Peyer's patch (tissue), 4 donors: ENCODE data around the gene TNP2. TPM values are rescaled to one million over a fixed set of nuclear protein-coding genes. Genes with fewer than 3 reads are reported as not detected.

Experiments used
- DNase-seq, 3 donors: peaks; one replicate each; pipeline ENCODE4 v3.0.0-alpha.2; 2017 to 2019
- H3K27ac ChIP-seq, 4 donors: fragments of 200-600 bp; sonication (generic); one replicate each; pipeline ENCODE4 v1.5.1; 2016 to 2019
- H3K27me3 ChIP-seq, 2 donors: fragments of 200-600 bp; sonication (generic); one replicate each; pipeline ENCODE4 v1.5.1; 2019
- H3K36me3 ChIP-seq, 3 donors: fragments of 200-600 bp; sonication (generic); one replicate each; pipeline ENCODE4 v1.5.1; 2016 to 2019
- H3K4me1 ChIP-seq, 4 donors: fragments of 200-600 bp; sonication (generic); one replicate each; pipeline ENCODE4 v1.5.1; 2016 to 2019
- H3K4me3 ChIP-seq, 4 donors: fragments of 200-600 bp; sonication (generic); 1 replicate in 3 of 4; 2 replicates in 1 of 4; pipeline ENCODE4 v1.5.1; 2016 to 2019; ENCODE audit warnings: mild to moderate bottlenecking in 1 of 4
- H3K9me3 ChIP-seq, 4 donors: fragments of 200-600 bp; sonication (generic); one replicate each; pipeline ENCODE4 v1.5.1; 2016 to 2019; ENCODE audit warnings: mild to moderate bottlenecking in 1 of 4
- POLR2A ChIP-seq, 2 donors: fragments of 450-650 bp; IDR thresholded peaks; one replicate each; pipeline ENCODE4 v1.5.1; 2017; ENCODE audit warnings: antibody characterized with exemption in 2 of 2, mild to moderate bottlenecking in 2 of 2, moderate library complexity in 2 of 2
- total RNA-seq, 4 donors: library from RNA; depleted of rRNA; stranded (reverse); fragments of >200 nt; gene quantifications; one replicate each; pipeline ENCODE4 v1.1.0, GENCODE V29; 2016
- TF ChIP-seq, protein P1 (sequence below), 6 experiments: fragments of 450-650 bp in 4 of 6; fragments of 200-600 bp in 2 of 6; sonication (generic) in 1 of 6; IDR thresholded peaks; one replicate each; pipeline ENCODE4 v1.5.1; 2017 to 2019; ENCODE audit warnings: antibody characterized with exemption in 6 of 6, mild to moderate bottlenecking in 3 of 6, moderate library complexity in 1 of 6

TNP2 gene
- total RNA-seq, 4 donors from 2014 or later: not detected

DNA sequence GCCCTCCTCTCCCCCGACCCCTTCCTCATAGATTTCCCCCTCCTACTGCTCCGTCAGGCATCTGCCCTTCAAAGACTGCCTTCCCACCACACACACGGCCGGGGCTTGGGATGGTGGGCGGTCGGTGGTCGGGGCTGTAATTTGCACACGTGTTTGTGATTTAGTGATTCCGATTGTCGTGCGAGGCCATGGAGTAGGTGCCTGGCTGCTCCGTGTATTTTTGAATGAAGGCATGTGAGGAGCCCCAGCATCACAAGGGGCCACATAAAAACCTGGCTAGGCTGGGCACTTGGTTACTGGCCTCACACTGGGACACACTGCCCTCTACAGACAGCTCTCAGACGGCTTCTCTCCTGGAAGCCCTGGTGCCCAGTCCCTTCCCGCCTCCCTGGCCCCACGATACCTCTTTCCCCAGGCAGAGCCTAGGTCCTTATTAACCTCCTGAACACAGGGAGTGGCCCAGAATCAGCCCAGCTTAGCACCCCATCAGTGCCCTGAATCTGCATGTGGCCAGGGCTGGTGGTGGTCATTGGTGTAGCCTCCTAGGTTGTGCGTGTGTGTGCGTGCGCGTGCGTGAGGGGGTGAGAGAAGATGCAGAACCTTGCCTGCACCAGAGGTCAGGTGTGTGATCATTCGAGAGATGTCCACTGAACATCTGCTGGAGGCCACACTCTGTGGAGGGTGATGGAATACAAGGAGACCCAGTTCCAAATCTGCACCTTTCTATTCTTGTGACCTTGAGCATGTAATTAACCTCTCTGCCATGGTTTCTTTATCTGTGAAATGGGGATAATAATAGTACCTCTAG is 11.8 kb downstream of the TNP2 start:
- H3K27ac ChIP-seq: peak overlapping the region; percentile 98 to 99 (median 98)
- no peaks in the 10 kb centered on the region for H3K36me3 ChIP-seq
- H3K4me3 ChIP-seq: peak overlapping the region; percentile 83 to 99 (median 97)
- TF ChIP-seq POLR2A (IDR thresholded peaks at IDR 0.05): peak in 1 of 2 donors; percentile 15
- TF ChIP-seq, protein P1, sequence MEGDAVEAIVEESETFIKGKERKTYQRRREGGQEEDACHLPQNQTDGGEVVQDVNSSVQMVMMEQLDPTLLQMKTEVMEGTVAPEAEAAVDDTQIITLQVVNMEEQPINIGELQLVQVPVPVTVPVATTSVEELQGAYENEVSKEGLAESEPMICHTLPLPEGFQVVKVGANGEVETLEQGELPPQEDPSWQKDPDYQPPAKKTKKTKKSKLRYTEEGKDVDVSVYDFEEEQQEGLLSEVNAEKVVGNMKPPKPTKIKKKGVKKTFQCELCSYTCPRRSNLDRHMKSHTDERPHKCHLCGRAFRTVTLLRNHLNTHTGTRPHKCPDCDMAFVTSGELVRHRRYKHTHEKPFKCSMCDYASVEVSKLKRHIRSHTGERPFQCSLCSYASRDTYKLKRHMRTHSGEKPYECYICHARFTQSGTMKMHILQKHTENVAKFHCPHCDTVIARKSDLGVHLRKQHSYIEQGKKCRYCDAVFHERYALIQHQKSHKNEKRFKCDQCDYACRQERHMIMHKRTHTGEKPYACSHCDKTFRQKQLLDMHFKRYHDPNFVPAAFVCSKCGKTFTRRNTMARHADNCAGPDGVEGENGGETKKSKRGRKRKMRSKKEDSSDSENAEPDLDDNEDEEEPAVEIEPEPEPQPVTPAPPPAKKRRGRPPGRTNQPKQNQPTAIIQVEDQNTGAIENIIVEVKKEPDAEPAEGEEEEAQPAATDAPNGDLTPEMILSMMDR (IDR thresholded peaks at IDR 0.05): peak; percentile 36 to 78 (median 70)
- H3K27me3 ChIP-seq: no peaks in the 10 kb centered on the region
- peak; percentile 76 to 90 (median 77) for DNase-seq
- H3K9me3 ChIP-seq: no peaks in the 10 kb centered on the region
- peaks cover 3 to 44% (median 13%) of the 10 kb centered on the region in 4 donors for H3K4me1 ChIP-seq

DNA sequence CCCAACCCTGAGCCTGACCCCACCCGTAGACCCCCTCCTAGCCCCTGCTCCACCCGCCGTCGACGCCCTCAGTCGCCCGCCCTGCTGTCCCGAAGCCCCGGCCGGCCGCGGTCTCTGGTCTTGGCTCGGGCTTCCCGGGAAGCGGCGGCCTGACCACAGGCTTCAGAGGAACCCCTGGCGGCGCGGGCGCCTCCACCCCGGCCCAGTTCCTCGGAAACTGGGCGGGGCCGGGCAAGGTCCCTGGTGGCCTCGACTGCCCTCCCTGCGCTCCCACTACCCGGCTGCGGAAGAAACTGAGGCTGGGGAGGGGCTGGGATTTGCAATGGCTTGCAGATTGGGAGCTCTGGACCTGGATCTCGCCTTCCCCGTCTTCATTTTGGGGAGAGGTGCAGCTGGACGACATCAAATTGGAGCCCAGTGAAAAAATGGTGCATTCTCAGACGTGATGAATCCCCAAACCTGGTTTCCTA is 12.4 kb downstream of the TNP2 start:
- H3K27me3 ChIP-seq: no peaks in the 10 kb centered on the region
- H3K9me3 ChIP-seq: no peaks in the 10 kb centered on the region
- peak overlapping the region; percentile 98 to 99 (median 98) for H3K27ac ChIP-seq
- H3K36me3 ChIP-seq: no peaks in the 10 kb centered on the region
- H3K4me3 ChIP-seq: peak overlapping the region; percentile 83 to 99 (median 97)
- peak; percentile 51 to 83 (median 81) for DNase-seq
- TF ChIP-seq, protein P1 (IDR thresholded peaks at IDR 0.05): no peak
- no peak for TF ChIP-seq POLR2A (IDR thresholded peaks at IDR 0.05)
- peaks cover 3 to 44% (median 13%) of the 10 kb centered on the region in 4 donors for H3K4me1 ChIP-seq

DNA sequence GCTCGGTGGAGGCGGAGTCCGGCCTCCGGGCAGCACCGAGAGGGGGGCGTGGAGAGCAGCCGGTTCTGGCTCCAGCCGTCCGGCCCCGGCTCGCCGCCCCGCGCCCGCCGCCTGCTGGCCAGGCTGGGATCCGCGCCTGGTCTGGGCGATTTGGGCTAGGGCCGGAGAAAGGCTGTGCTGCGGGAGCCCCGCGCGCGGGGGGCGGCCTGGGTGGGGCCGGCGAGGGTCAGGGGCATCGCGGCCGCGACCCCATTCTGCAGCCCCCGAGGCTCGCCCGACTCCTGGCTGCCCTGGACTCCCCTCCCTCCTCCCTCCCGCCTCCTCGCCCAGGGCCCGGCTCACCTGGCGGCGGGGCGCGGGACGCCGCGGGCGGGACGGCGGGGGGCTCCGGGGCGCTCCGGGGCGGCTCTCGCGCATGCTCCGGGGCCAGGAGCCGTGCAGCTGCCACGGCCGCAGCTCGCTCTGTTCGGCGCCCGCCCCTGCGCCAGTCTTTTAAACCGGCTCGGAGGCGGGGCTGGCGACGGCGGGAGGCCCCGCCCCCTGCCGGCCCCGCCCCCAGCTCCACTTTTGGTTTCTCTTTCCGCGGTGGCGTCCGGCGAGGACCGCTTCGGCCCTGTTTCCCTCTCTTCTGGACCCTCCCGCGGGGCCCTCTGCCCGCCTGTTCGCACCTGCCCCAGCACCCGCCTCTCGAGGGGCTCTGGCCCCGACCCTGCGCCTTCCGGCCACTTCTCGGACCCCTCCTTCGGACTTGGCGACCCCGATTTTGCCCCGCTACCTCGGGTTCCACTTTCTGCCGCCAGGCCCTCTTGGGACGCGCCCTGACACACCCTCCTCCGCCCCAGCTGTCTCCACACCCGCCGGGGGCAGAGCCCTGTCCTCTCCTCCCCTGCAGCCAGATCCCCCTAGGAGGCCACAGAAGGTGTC is 13.1 kb downstream of the TNP2 start, which contains the start of gene SOCS1:
SOCS1 (minus strand) TSS at position 468 of the 924 bp plus-strand sequence. CDS start 726 bp downstream, outside the sequence.
- H3K27me3 ChIP-seq: no peaks in the 10 kb centered on the region
- peaks cover 3 to 44% (median 13%) of the 10 kb centered on the region in 4 donors for H3K4me1 ChIP-seq
- H3K36me3 ChIP-seq: no peaks in the 10 kb centered on the region
- peak within 1 kb of the TSS; percentile 98 to 99 (median 98) for H3K27ac ChIP-seq
- peak; percentile 84 to 92 (median 92) for DNase-seq
- H3K4me3 ChIP-seq: peak within 1 kb of the TSS; percentile 83 to 99 (median 97)
- TF ChIP-seq, protein P1 (IDR thresholded peaks at IDR 0.05): peak; percentile 86 to 96 (median 96)
- peak; percentile 90 to 99 for TF ChIP-seq POLR2A (IDR thresholded peaks at IDR 0.05)
- no peaks in the 10 kb centered on the region for H3K9me3 ChIP-seq

DNA sequence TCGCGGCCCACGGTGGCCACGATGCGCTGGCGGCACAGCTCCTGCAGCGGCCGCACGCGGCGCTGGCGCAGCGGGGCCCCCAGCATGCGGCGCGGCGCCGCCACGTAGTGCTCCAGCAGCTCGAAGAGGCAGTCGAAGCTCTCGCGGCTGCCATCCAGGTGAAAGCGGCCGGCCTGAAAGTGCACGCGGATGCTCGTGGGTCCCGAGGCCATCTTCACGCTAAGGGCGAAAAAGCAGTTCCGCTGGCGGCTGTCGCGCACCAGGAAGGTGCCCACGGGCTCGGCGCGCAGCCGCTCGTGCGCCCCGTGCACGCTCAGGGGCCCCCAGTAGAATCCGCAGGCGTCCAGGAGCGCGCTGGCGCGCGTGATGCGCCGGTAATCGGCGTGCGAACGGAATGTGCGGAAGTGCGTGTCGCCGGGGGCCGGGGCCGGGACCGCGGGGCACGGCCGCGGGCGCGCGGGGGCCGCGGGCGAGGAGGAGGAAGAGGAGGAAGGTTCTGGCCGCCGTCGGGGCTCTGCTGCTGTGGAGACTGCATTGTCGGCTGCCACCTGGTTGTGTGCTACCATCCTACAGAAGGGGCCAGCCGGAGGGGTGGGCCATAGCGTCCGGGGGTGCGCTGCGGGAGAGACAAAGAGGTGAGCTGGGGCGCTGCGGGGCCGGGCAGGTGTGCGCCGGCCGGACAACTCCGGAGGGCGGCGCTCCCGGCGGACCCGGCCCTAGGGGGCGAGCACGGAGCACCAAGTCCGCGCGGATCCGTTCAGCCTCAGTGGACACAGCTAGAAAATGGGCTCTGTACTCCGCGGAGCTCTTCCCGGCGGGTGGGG is 14.0 kb downstream of the TNP2 start:
- peak overlapping the region; percentile 98 to 99 (median 98) for H3K27ac ChIP-seq
- TF ChIP-seq POLR2A (IDR thresholded peaks at IDR 0.05): no peak
- TF ChIP-seq, protein P1 (IDR thresholded peaks at IDR 0.05): peak in 3 of 6 experiments; percentile 19 to 39 (median 22)
- no peaks in the 10 kb centered on the region for H3K27me3 ChIP-seq
- no peaks in the 10 kb centered on the region for H3K9me3 ChIP-seq
- peak overlapping the region; percentile 83 to 99 (median 97) for H3K4me3 ChIP-seq
- H3K4me1 ChIP-seq: peaks cover 3 to 44% (median 13%) of the 10 kb centered on the region in 4 donors
- no peaks in the 10 kb centered on the region for H3K36me3 ChIP-seq
- DNase-seq: peak; percentile 74 to 75 (median 75)
